GM04504 (cell line): ENCODE results near the gene DGKG.

ENCODE experiments used
- DNase-seq: peaks from one replicate; pipeline ENCODE4 v3.0.0-alpha.2; 2012; ENCODE audit warnings: low read depth

The DGKG gene

GRCh38 chr3:186241910-186242821 lies 119.9 kb downstream of the DGKG start:
- DNase-seq, result no peak

- DNase-seq, result no peak
These were observed 122.7 kb downstream of the DGKG start for GRCh38 chr3:186239321-186239720.

GRCh38 chr3:186237915-186238314 lies 124.1 kb downstream of the DGKG start:
- no peak for DNase-seq

GRCh38 chr3:186236357-186237020 lies 125.5 kb downstream of the DGKG start:
- no peak for DNase-seq

GRCh38 chr3:186235554-186235953 lies 126.5 kb downstream of the DGKG start:
- DNase-seq, result no peak

GRCh38 chr3:186234152-186234551 lies 127.9 kb downstream of the DGKG start:
- DNase-seq, result no peak

GRCh38 chr3:186226482-186226881 lies 135.6 kb downstream of the DGKG start:
- no peak for DNase-seq

GRCh38 chr3:186225603-186226002 lies 136.4 kb downstream of the DGKG start:
- DNase-seq, result no peak

- no peak for DNase-seq
These were observed 137.9 kb downstream of the DGKG start for GRCh38 chr3:186224041-186224610.

- no peak for DNase-seq
These were observed 138.6 kb downstream of the DGKG start for GRCh38 chr3:186223476-186223875.

GRCh38 chr3:186221760-186222378 lies 140.2 kb downstream of the DGKG start:
- DNase-seq, result no peak

- no peak for DNase-seq
These were observed 141.0 kb downstream of the DGKG start for GRCh38 chr3:186220911-186221645.

- DNase-seq, result no peak
These were observed 141.7 kb downstream of the DGKG start for GRCh38 chr3:186220365-186220764.

- DNase-seq, result no peak
These were observed 142.8 kb downstream of the DGKG start for GRCh38 chr3:186219211-186219638.

- no peak for DNase-seq
These were observed 143.6 kb downstream of the DGKG start for GRCh38 chr3:186218421-186218820.

- no peak for DNase-seq
These were observed 144.2 kb downstream of the DGKG start for GRCh38 chr3:186217820-186218164.

- no peak for DNase-seq
These were observed 144.9 kb downstream of the DGKG start for GRCh38 chr3:186216900-186217819.

- DNase-seq, result no peak
These were observed 147.4 kb downstream of the DGKG start for GRCh38 chr3:186214670-186215069.

- DNase-seq, result peak; percentile 12
These were observed 148.1 kb downstream of the DGKG start for GRCh38 chr3:186213946-186214345.

GRCh38 chr3:186212611-186213010 lies 149.4 kb downstream of the DGKG start:
- no peak for DNase-seq
